ENCODE measurements around the gene FBXO10. TPM values are rescaled to one million over a fixed set of nuclear protein-coding genes. Genes with fewer than 3 reads are reported as not detected.
"Not testable (repeated sequence)": the region's sequence is repeated elsewhere in the genome, so short reads cannot be mapped to it uniquely, and the experiment has no call there.

Gene FBXO10
- total and polyA plus RNA-seq, 2 experiments from 2014 or later = 3.4 to 13.4 TPM

- no peak for TF ChIP-seq REST (IDR thresholded peaks at IDR 0.05; ENCODE audit: unreplicated experiment)
- TF ChIP-seq POLR2AphosphoS5 (IDR thresholded peaks at IDR 0.05; ENCODE audit: low read depth) = no peak; the same call in 1 of the 2 replicates
- no peak for TF ChIP-seq ZNF331 (CRISPR knock-in tag; IDR thresholded peaks at IDR 0.05; ENCODE audit: low read depth)
- no peak for TF ChIP-seq ETS1 (IDR thresholded peaks at IDR 0.05)
- TF ChIP-seq STAT1 (IDR thresholded peaks at IDR 0.05; ENCODE audit: unreplicated experiment) = no peak
Observed at GRCh38 chr9:37468620-37469019, 107.6 kb downstream of the FBXO10 start (continued).

- not testable (repeated sequence) for H3K4me3 Mint-ChIP-seq; H3K4me3 ChIP-seq; ATAC-seq; H3K36me3 ChIP-seq (ENCODE audit: insufficient read depth); H3K27me3 ChIP-seq (ENCODE audit: insufficient read depth); H3K27ac ChIP-seq (ENCODE audit: low read depth); H2AFZ ChIP-seq; H3K27ac Mint-ChIP-seq; H3K9me2 ChIP-seq (ENCODE audit: insufficient read depth); DNase-seq (ENCODE audit: low spot score); H3K4me2 ChIP-seq; H3K36me3 Mint-ChIP-seq (ENCODE audit: low read depth); H3K9me3 Mint-ChIP-seq
- H3K4me1 Mint-ChIP-seq = peaks cover 35% of the 10 kb centered on the region
- Histone ChIP-seq H3K79me2 (replicated peaks; ENCODE audit: insufficient read depth) (peaks cover 22% of the 10 kb centered on the region), H4K20me1 (replicated peaks; ENCODE audit: insufficient read depth) (peaks cover 11% of the 10 kb centered on the region), H3K4me1 (ENCODE audit: insufficient read depth) (peaks cover 24% of the 10 kb centered on the region), H3F3A (replicated peaks; ENCODE audit: low read depth) (peaks cover 14% of the 10 kb centered on the region; the same call in 1 of the 2 replicates)
- peaks cover 30% of the 10 kb centered on the region for H3K27me3 Mint-ChIP-seq (ENCODE audit: insufficient read depth, low read depth, poor library complexity)
Observed at GRCh38 chr9:37467530-37467929, 108.7 kb downstream of the FBXO10 start.

GRCh38 chr9:37466037-37466709 lies 110.0 kb downstream of the FBXO10 start:
- H3K36me3 ChIP-seq (ENCODE audit: insufficient read depth) = no peaks in the 10 kb centered on the region
- ATAC-seq = peak; percentile 30
- H3K4me3 ChIP-seq = peak overlapping the region; percentile 74
- H3K27ac Mint-ChIP-seq = peak overlapping the region; percentile 100
- peaks cover 29% of the 10 kb centered on the region for H3K27me3 Mint-ChIP-seq (ENCODE audit: insufficient read depth, low read depth, poor library complexity)
- H3K4me3 Mint-ChIP-seq = peak overlapping the region; percentile 99
- peaks cover 35% of the 10 kb centered on the region for H3K79me2 ChIP-seq (replicated peaks; ENCODE audit: insufficient read depth)
- peaks cover 22% of the 10 kb centered on the region for H4K20me1 ChIP-seq (replicated peaks; ENCODE audit: insufficient read depth)
- no peaks in the 10 kb centered on the region for H3K9me3 Mint-ChIP-seq
- no peaks in the 10 kb centered on the region for H3K27me3 ChIP-seq (ENCODE audit: insufficient read depth)
- no peaks in the 10 kb centered on the region for H3K9me2 ChIP-seq (ENCODE audit: insufficient read depth)
- H3K36me3 Mint-ChIP-seq (ENCODE audit: low read depth) = peaks cover 8% of the 10 kb centered on the region
- peaks cover 19% of the 10 kb centered on the region for H3K4me1 ChIP-seq (ENCODE audit: insufficient read depth)
- peak overlapping the region; percentile 99 for H3K27ac ChIP-seq (ENCODE audit: low read depth)
- H2AFZ ChIP-seq = no peak overlapping the region; the same call in 1 of the 2 replicates
- H3K4me1 Mint-ChIP-seq = peaks cover 28% of the 10 kb centered on the region
- peak; percentile 93 for DNase-seq (ENCODE audit: low spot score)
- H3K4me2 ChIP-seq = peak overlapping the region; percentile 77
- peaks cover 14% of the 10 kb centered on the region; the same call in 1 of the 2 replicates for H3F3A ChIP-seq (replicated peaks; ENCODE audit: low read depth)
- TF ChIP-seq CREB1 (CRISPR knock-in tag; IDR thresholded peaks at IDR 0.05; ENCODE audit: low read depth) (peak; percentile 7; the same call in 1 of the 2 replicates), ZNF331 (CRISPR knock-in tag; IDR thresholded peaks at IDR 0.05; ENCODE audit: low read depth) (0 out of 2 replicates have a peak, but pooled peaks have one; percentile 19), STAT1 (IDR thresholded peaks at IDR 0.05; ENCODE audit: unreplicated experiment) (no peak), NANOG (IDR thresholded peaks at IDR 0.05; ENCODE audit: borderline replicate concordance) (no peak), POLR2AphosphoS5 (IDR thresholded peaks at IDR 0.05; ENCODE audit: low read depth) (peak; percentile 66), REST (IDR thresholded peaks at IDR 0.05; ENCODE audit: unreplicated experiment) (no peak), EZH2phosphoT487 (IDR thresholded peaks at IDR 0.05; ENCODE audit: unreplicated experiment) (no peak), ETS1 (IDR thresholded peaks at IDR 0.05) (no peak), JUNB (IDR thresholded peaks at IDR 0.05; ENCODE audit: unreplicated experiment) (no peak)

All from GM23338 (cell line).